Fibroblast of skin of back (primary cell): ENCODE measurements around the gene NCOA1.
"Not testable (repeated sequence)": the region's sequence is repeated elsewhere in the genome, so short reads cannot be mapped to it uniquely, and the experiment has no call there.

Experiments
- DNase-seq: peaks from one replicate; pipeline ENCODE4 v3.0.0-alpha.2; 2013

Gene NCOA1

GRCh38 chr2:24643051-24643450, 152.0 kb downstream of the NCOA1 start:
- no peak for DNase-seq

- no peak for DNase-seq
Observed at GRCh38 chr2:24644032-24644431, 153.0 kb downstream of the NCOA1 start.

GRCh38 chr2:24650997-24651642, 160.1 kb downstream of the NCOA1 start:
- no peak for DNase-seq

GRCh38 chr2:24651643-24652003, 160.6 kb downstream of the NCOA1 start:
- DNase-seq, result no peak

GRCh38 chr2:24652265-24653182, 161.5 kb downstream of the NCOA1 start:
- no peak for DNase-seq

- DNase-seq, result no peak
Observed at GRCh38 chr2:24657818-24658217, 166.8 kb downstream of the NCOA1 start.

- DNase-seq, result no peak
Observed at GRCh38 chr2:24658531-24659202, 167.6 kb downstream of the NCOA1 start.

- DNase-seq, result no peak
Observed at GRCh38 chr2:24659862-24660261, 168.8 kb downstream of the NCOA1 start.

- DNase-seq, result no peak
Observed at GRCh38 chr2:24667542-24667941, 176.5 kb downstream of the NCOA1 start.

GRCh38 chr2:24671230-24671629, 180.2 kb downstream of the NCOA1 start:
- DNase-seq, result no peak

GRCh38 chr2:24672589-24672988, 181.5 kb downstream of the NCOA1 start:
- no peak for DNase-seq

- DNase-seq, result no peak
Observed at GRCh38 chr2:24675338-24675737, 184.3 kb downstream of the NCOA1 start.

- no peak for DNase-seq
Observed at GRCh38 chr2:24676493-24676892, 185.4 kb downstream of the NCOA1 start.

- DNase-seq, result not testable (repeated sequence)
Observed at GRCh38 chr2:24678066-24678465, 187.0 kb downstream of the NCOA1 start.

- DNase-seq, result no peak
Observed at GRCh38 chr2:24680196-24680595, 189.1 kb downstream of the NCOA1 start.

- no peak for DNase-seq
Observed at GRCh38 chr2:24682304-24682703, 191.2 kb downstream of the NCOA1 start.

GRCh38 chr2:24683408-24683807, 192.4 kb downstream of the NCOA1 start:
- DNase-seq, result no peak

GRCh38 chr2:24690524-24690923, 199.5 kb downstream of the NCOA1 start:
- no peak for DNase-seq

GRCh38 chr2:24691806-24692205, 200.8 kb downstream of the NCOA1 start:
- DNase-seq, result no peak

GRCh38 chr2:24697792-24698191, 206.7 kb downstream of the NCOA1 start:
- DNase-seq, result no peak

- peak; percentile 88 for DNase-seq
Observed at GRCh38 chr2:24702800-24703199, 211.7 kb downstream of the NCOA1 start.

GRCh38 chr2:24704692-24705091, 213.6 kb downstream of the NCOA1 start:
- peak; percentile 7 for DNase-seq

- no peak for DNase-seq
Observed at GRCh38 chr2:24707143-24707542, 216.1 kb downstream of the NCOA1 start.
